ENCODE measurements around the gene ZNF592. TPM values are rescaled to one million over a fixed set of nuclear protein-coding genes. Genes with fewer than 3 reads are reported as not detected.

The ZNF592 gene
- total and polyA plus RNA-seq, 7 experiments from 2014 or later = 4.9 to 39.0 (median 37.2) TPM

- Histone ChIP-seq H3K27me3 (ENCODE audit: control insufficient read depth in 2 of 2, insufficient read depth in 2 of 2, low read length in 2 of 2) (no peaks in the 10 kb centered on the region), H3K4me1 (ENCODE audit: control insufficient read depth in 2 of 2, insufficient read depth in 2 of 2, low read length in 2 of 2) (peaks cover 34 to 47% of the 10 kb centered on the region in 2 donors), H3K9me3 (ENCODE audit: control insufficient read depth in 2 of 3, low read length in 3 of 3) (no peaks in the 10 kb centered on the region), H3K36me3 (ENCODE audit: control insufficient read depth in 2 of 3, insufficient read depth in 3 of 3, low read length in 3 of 3) (no peaks in the 10 kb centered on the region), H3K4me3 (ENCODE audit: low read length) (no peak overlapping the region), H3K27ac (ENCODE audit: low read depth, low read length) (peak overlapping the region; percentile 67)
- Mint-ChIP-seq H3K4me1 (peaks cover 41 to 62% (median 50%) of the 10 kb centered on the region in 7 donors), H3K27ac (peak overlapping the region; percentile 81 to 95 (median 91)), H3K9me3 (no peaks in the 10 kb centered on the region), H3K36me3 (peaks cover 0 to 5% (median 0%) of the 10 kb centered on the region in 5 donors), H3K27me3 (no peaks in the 10 kb centered on the region), H3K4me3 (peak overlapping the region; percentile 49 to 84 (median 75))
- intact Hi-C loops (cut with micrococcal nuclease) = loop anchor here in 1 of 2 donors (1.0 to 10.0 kb wide), 3 partner anchors 12 to 968 kb away; partner anchors contain the start of genes SEC11A and ZNF592
- ChIA-PET POLR2A (interaction anchor here (0.6 to 8.8 kb wide), 11 partner anchors 9 to 145 kb away, joined by 3 to 453 read pairs (median 8); partner anchors contain the start of genes NMB, SEC11A and WDR73), CTCF (interaction anchor here (0.6 to 3.2 kb wide), 2 partner anchors 9 to 68 kb away, joined by 3 to 9 read pairs; no protein-coding TSS in a partner anchor)
- ATAC-seq (peak; percentile 68), DNase-seq (peak in 8 of 9 donors; percentile 43 to 73 (median 66))
Observed at GRCh38 chr15:84736375-84736774, 12.0 kb upstream of the ZNF592 start.

- Histone ChIP-seq H3K36me3 (ENCODE audit: control insufficient read depth in 2 of 3, insufficient read depth in 3 of 3, low read length in 3 of 3) (no peaks in the 10 kb centered on the region), H3K27me3 (ENCODE audit: control insufficient read depth in 2 of 2, insufficient read depth in 2 of 2, low read length in 2 of 2) (no peaks in the 10 kb centered on the region), H3K9me3 (ENCODE audit: control insufficient read depth in 2 of 3, low read length in 3 of 3) (no peaks in the 10 kb centered on the region), H3K4me3 (ENCODE audit: low read length) (no peak overlapping the region), H3K27ac (ENCODE audit: low read depth, low read length) (no peak overlapping the region), H3K4me1 (ENCODE audit: control insufficient read depth in 2 of 2, insufficient read depth in 2 of 2, low read length in 2 of 2) (peaks cover 34 to 47% of the 10 kb centered on the region in 2 donors)
- DNase-seq (no peak), ATAC-seq (no peak)
- H3K36me3 Mint-ChIP-seq = peaks cover 0 to 5% (median 0%) of the 10 kb centered on the region in 5 donors
- ChIA-PET POLR2A (interaction anchor here (0.6 to 8.8 kb wide), 8 partner anchors 8 to 138 kb away, joined by 3 to 453 read pairs (median 4); partner anchors contain the start of gene SEC11A), CTCF (interaction anchor here (3.2 kb wide), 1 partner anchor 9 kb away, joined by 9 read pairs; no protein-coding TSS in a partner anchor)
- no peaks in the 10 kb centered on the region for H3K27me3 Mint-ChIP-seq
- H3K27ac Mint-ChIP-seq = peak overlapping the region; percentile 5 to 95 (median 86)
- H3K4me1 Mint-ChIP-seq = peaks cover 41 to 61% (median 50%) of the 10 kb centered on the region in 7 donors
- H3K9me3 Mint-ChIP-seq = no peaks in the 10 kb centered on the region
- intact Hi-C loops (cut with micrococcal nuclease) = loop anchor here in 1 of 2 donors (10.0 kb wide), 1 partner anchor 968 kb away; no protein-coding TSS in a partner anchor
- H3K4me3 Mint-ChIP-seq = peak overlapping the region in 7 of 10 donors; percentile 17 to 84 (median 32)
Observed at GRCh38 chr15:84737005-84737404, 11.4 kb upstream of the ZNF592 start.

- intact Hi-C loops (cut with micrococcal nuclease) = loop anchor here in 1 of 2 donors (10.0 kb wide), 1 partner anchor 46 kb away; no protein-coding TSS in a partner anchor
- peaks cover 0 to 14% (median 0%) of the 10 kb centered on the region in 5 donors for H3K36me3 Mint-ChIP-seq
- no peaks in the 10 kb centered on the region for H3K27me3 Mint-ChIP-seq
- Histone ChIP-seq H3K36me3 (ENCODE audit: control insufficient read depth in 2 of 3, insufficient read depth in 3 of 3, low read length in 3 of 3) (no peaks in the 10 kb centered on the region), H3K4me1 (ENCODE audit: control insufficient read depth in 2 of 2, insufficient read depth in 2 of 2, low read length in 2 of 2) (peaks cover 12 to 16% of the 10 kb centered on the region in 2 donors), H3K27me3 (ENCODE audit: control insufficient read depth in 2 of 2, insufficient read depth in 2 of 2, low read length in 2 of 2) (no peaks in the 10 kb centered on the region), H3K27ac (ENCODE audit: low read depth, low read length) (no peak overlapping the region), H3K4me3 (ENCODE audit: low read length) (no peak overlapping the region), H3K9me3 (ENCODE audit: control insufficient read depth in 2 of 3, low read length in 3 of 3) (no peaks in the 10 kb centered on the region)
- POLR2A ChIA-PET = interaction anchor here (1.1 to 9.7 kb wide), 2 partner anchors 11 to 20 kb away, joined by 3 to 357 read pairs; partner anchors contain the start of gene SEC11A
- DNase-seq (no peak), ATAC-seq (no peak)
- H3K4me1 Mint-ChIP-seq = peaks cover 32 to 66% (median 52%) of the 10 kb centered on the region in 7 donors
- H3K27ac Mint-ChIP-seq = peak overlapping the region in 4 of 9 donors; percentile 32 to 65 (median 56)
- no peak overlapping the region for H3K4me3 Mint-ChIP-seq
- CTCF ChIA-PET = no interaction called here
- H3K9me3 Mint-ChIP-seq = no peaks in the 10 kb centered on the region
Observed at GRCh38 chr15:84740691-84741090, 7.7 kb upstream of the ZNF592 start.

- ATAC-seq = no peak
- CTCF ChIA-PET = no interaction called here
- peak overlapping the region in 5 of 9 donors; percentile 9 to 65 (median 38) for H3K27ac Mint-ChIP-seq
- no peak for DNase-seq
- Histone ChIP-seq H3K27me3 (ENCODE audit: control insufficient read depth in 2 of 2, insufficient read depth in 2 of 2, low read length in 2 of 2) (no peaks in the 10 kb centered on the region), H3K4me1 (ENCODE audit: control insufficient read depth in 2 of 2, insufficient read depth in 2 of 2, low read length in 2 of 2) (peaks cover 9 to 13% of the 10 kb centered on the region in 2 donors), H3K4me3 (ENCODE audit: low read length) (no peak overlapping the region), H3K27ac (ENCODE audit: low read depth, low read length) (no peak overlapping the region), H3K36me3 (ENCODE audit: control insufficient read depth in 2 of 3, insufficient read depth in 3 of 3, low read length in 3 of 3) (no peaks in the 10 kb centered on the region), H3K9me3 (ENCODE audit: control insufficient read depth in 2 of 3, low read length in 3 of 3) (no peaks in the 10 kb centered on the region)
- no peak overlapping the region for H3K4me3 Mint-ChIP-seq
- H3K36me3 Mint-ChIP-seq = peaks cover 0 to 14% (median 0%) of the 10 kb centered on the region in 5 donors
- intact Hi-C loops (cut with micrococcal nuclease) = loop anchor here in 1 of 2 donors (10.0 kb wide), 1 partner anchor 46 kb away; no protein-coding TSS in a partner anchor
- peaks cover 31 to 67% (median 53%) of the 10 kb centered on the region in 7 donors for H3K4me1 Mint-ChIP-seq
- H3K9me3 Mint-ChIP-seq = no peaks in the 10 kb centered on the region
- no peaks in the 10 kb centered on the region for H3K27me3 Mint-ChIP-seq
- POLR2A ChIA-PET = interaction anchor here (1.1 to 9.7 kb wide), 2 partner anchors 11 to 21 kb away, joined by 3 to 357 read pairs; partner anchors contain the start of gene SEC11A
Observed at GRCh38 chr15:84741121-84741520, 7.3 kb upstream of the ZNF592 start.

GRCh38 chr15:84747416-84748273 lies 747 bp upstream of the ZNF592 start:
- ChIA-PET POLR2A (interaction anchor here (0.6 to 9.7 kb wide), 15 partner anchors 8 to 233 kb away, joined by 3 to 357 read pairs (median 4); partner anchors contain the start of genes NMB, SEC11A and WDR73), CTCF (interaction anchor here (0.6 to 1.7 kb wide), 12 partner anchors 8 to 94 kb away, joined by 3 to 10 read pairs (median 4); partner anchors contain the start of genes SEC11A and WDR73)
- Mint-ChIP-seq H3K4me1 (peaks cover 50 to 80% (median 72%) of the 10 kb centered on the region in 7 donors), H3K36me3 (peaks cover 0 to 36% (median 6%) of the 10 kb centered on the region in 5 donors), H3K9me3 (no peaks in the 10 kb centered on the region), H3K27me3 (no peaks in the 10 kb centered on the region), H3K27ac (peak overlapping the region; percentile 94 to 100 (median 99)), H3K4me3 (peak overlapping the region; percentile 94 to 99 (median 98))
- Histone ChIP-seq H3K4me3 (ENCODE audit: low read length) (peak overlapping the region; percentile 96), H3K4me1 (ENCODE audit: control insufficient read depth in 2 of 2, insufficient read depth in 2 of 2, low read length in 2 of 2) (peaks cover 27 to 36% of the 10 kb centered on the region in 2 donors), H3K27ac (ENCODE audit: low read depth, low read length) (peak overlapping the region; percentile 89), H3K36me3 (ENCODE audit: control insufficient read depth in 2 of 3, insufficient read depth in 3 of 3, low read length in 3 of 3) (peaks cover 0 to 5% (median 0%) of the 10 kb centered on the region in 3 experiments), H3K9me3 (ENCODE audit: control insufficient read depth in 2 of 3, low read length in 3 of 3) (no peaks in the 10 kb centered on the region), H3K27me3 (ENCODE audit: control insufficient read depth in 2 of 2, insufficient read depth in 2 of 2, low read length in 2 of 2) (no peaks in the 10 kb centered on the region)
- peak; percentile 74 for ATAC-seq
- peak; percentile 71 to 83 (median 78) for DNase-seq
- intact Hi-C loops (cut with micrococcal nuclease) = loop anchor here (1.0 to 10.0 kb wide), 14 partner anchors 11 to 233 kb away; partner anchors contain the start of genes PDE8A (in 2 of the 2), SEC11A (in 2 of the 2), NMB (in 1 of the 2) and WDR73 (in 1 of the 2)

All from naive thymus-derived CD4-positive, alpha-beta T cell (primary cell).